GM23338 (cell line): ENCODE results near the gene IRX2. TPM values are rescaled to one million over a fixed set of nuclear protein-coding genes. Genes with fewer than 3 reads are reported as not detected.

ENCODE experiments used
- ATAC-seq: fragments of 200-7000 bp; cut with Tn5 transposase; 3 replicates; pipeline ENCODE4 v1.9.1; 2020
- DNase-seq: peaks from one replicate; pipeline ENCODE4 v3.0.0-alpha.2; 2015; ENCODE audit warnings: low spot score
- H2AFZ ChIP-seq: fragments of 200-600 bp; sonication (generic); 2 replicates; pipeline ENCODE4 v1.8.0; 2016; ENCODE audit warnings: antibody characterized with exemption, mild to moderate bottlenecking, moderate library complexity
- H3F3A ChIP-seq: fragments of 200-600 bp; sonication (generic); replicated peaks from 2 replicates; pipeline ENCODE4 v1.8.0; 2017; ENCODE audit warnings: antibody characterized with exemption, mixed run types, low read depth
- H3K27ac ChIP-seq: fragments of 200-600 bp; sonication (generic); 2 replicates; pipeline ENCODE4 v1.6.1; 2016; ENCODE audit warnings: low read depth
- H3K27me3 ChIP-seq: fragments of 200-600 bp; sonication (generic); 2 replicates; pipeline ENCODE4 v1.8.0; 2016; ENCODE audit warnings: mild to moderate bottlenecking, mixed run types, moderate library complexity; ENCODE audit not compliant: insufficient read depth
- H3K36me3 ChIP-seq: fragments of 200-600 bp; sonication (generic); 2 replicates; pipeline ENCODE4 v1.8.0; 2016; ENCODE audit warnings: mild to moderate bottlenecking; ENCODE audit not compliant: insufficient read depth
- H3K4me1 ChIP-seq: fragments of 200-600 bp; sonication (generic); 2 replicates; pipeline ENCODE4 v1.8.0; 2016; ENCODE audit warnings: mild to moderate bottlenecking, moderate library complexity; ENCODE audit not compliant: insufficient read depth
- H3K4me2 ChIP-seq: fragments of 200-600 bp; sonication (generic); 2 replicates; pipeline ENCODE4 v1.7.1; 2017; ENCODE audit warnings: mixed run types
- H3K4me3 ChIP-seq: fragments of 200-600 bp; sonication (generic); 2 replicates; pipeline ENCODE4 v1.6.1; 2016; ENCODE audit warnings: mixed run types
- H3K79me2 ChIP-seq: fragments of 200-600 bp; sonication (generic); replicated peaks from 2 replicates; pipeline ENCODE4 v1.8.0; 2017; ENCODE audit warnings: mild to moderate bottlenecking; ENCODE audit not compliant: insufficient read depth
- H3K9me2 ChIP-seq: fragments of 200-600 bp; sonication (generic); 2 replicates; pipeline ENCODE4 v1.8.0; 2017; ENCODE audit not compliant: insufficient read depth
- H4K20me1 ChIP-seq: fragments of 200-600 bp; sonication (generic); replicated peaks from 2 replicates; pipeline ENCODE4 v1.8.0; 2017; ENCODE audit warnings: mild to moderate bottlenecking; ENCODE audit not compliant: insufficient read depth
- H3K27ac Mint-ChIP-seq: 2 replicates; pipeline ENCODE4 v1.8.0; 2020; ENCODE audit warnings: inconsistent platforms, mild to moderate bottlenecking, moderate library complexity, mixed read lengths
- H3K27me3 Mint-ChIP-seq: 3 replicates; pipeline ENCODE4 v1.8.0; 2022; ENCODE audit warnings: low read depth, mild to moderate bottlenecking, moderate library complexity, mixed read lengths, inconsistent platforms; ENCODE audit not compliant: insufficient read depth, poor library complexity
- H3K36me3 Mint-ChIP-seq: 3 replicates; pipeline ENCODE4 v1.8.0; 2021; ENCODE audit warnings: low read depth, mild to moderate bottlenecking, inconsistent platforms, moderate library complexity, mixed read lengths
- H3K4me1 Mint-ChIP-seq: 3 replicates; pipeline ENCODE4 v1.8.0; 2020; ENCODE audit warnings: mild to moderate bottlenecking, inconsistent platforms, mixed read lengths
- H3K4me3 Mint-ChIP-seq: 3 replicates; pipeline ENCODE4 v1.8.0; 2021; ENCODE audit warnings: moderate library complexity, mild to moderate bottlenecking, inconsistent platforms, mixed read lengths
- H3K9me3 Mint-ChIP-seq: 3 replicates; pipeline ENCODE4 v1.8.0; 2020; ENCODE audit warnings: moderate library complexity, mild to moderate bottlenecking, inconsistent platforms, mixed read lengths
- CREB1 ChIP-seq: fragments of 250-450 bp; sonication (Bioruptor Pico); IDR thresholded peaks from 2 replicates; pipeline ENCODE4 v1.5.0; 2020; ENCODE audit warnings: low read depth, mild to moderate bottlenecking, moderate library complexity
- EZH2 ChIP-seq: fragments of 200-600 bp; sonication (generic); IDR thresholded peaks from one replicate; pipeline ENCODE4 v1.8.0; 2017; ENCODE audit warnings: antibody characterized with exemption, mild to moderate bottlenecking, low read depth; ENCODE audit not compliant: unreplicated experiment
- EZH2phosphoT487 ChIP-seq: fragments of 200-600 bp; sonication (generic); IDR thresholded peaks from one replicate; pipeline ENCODE4 v1.8.1; 2018; ENCODE audit warnings: antibody characterized with exemption; ENCODE audit not compliant: unreplicated experiment
- JUNB ChIP-seq: IDR thresholded peaks from one replicate; pipeline ENCODE4 v1.6.1; 2016; ENCODE audit warnings: antibody characterized with exemption; ENCODE audit not compliant: unreplicated experiment
- NANOG ChIP-seq: IDR thresholded peaks from 2 replicates; pipeline ENCODE4 v1.6.1; 2016; ENCODE audit warnings: antibody characterized with exemption, borderline replicate concordance
- POLR2AphosphoS5 ChIP-seq: IDR thresholded peaks from 2 replicates; pipeline ENCODE4 v1.6.1; 2016; ENCODE audit warnings: antibody characterized with exemption, low read depth
- STAT1 ChIP-seq: IDR thresholded peaks from one replicate; pipeline ENCODE4 v1.6.1; 2016; ENCODE audit warnings: antibody characterized with exemption; ENCODE audit not compliant: unreplicated experiment
- ZNF114 ChIP-seq: fragments of 250-450 bp; sonication (Bioruptor Pico); IDR thresholded peaks from 2 replicates; pipeline ENCODE4 v1.5.0; 2020; ENCODE audit warnings: mild to moderate bottlenecking, moderate library complexity
- ZNF331 ChIP-seq: fragments of 250-450 bp; sonication (Bioruptor Pico); IDR thresholded peaks from 2 replicates; pipeline ENCODE4 v1.5.0; 2020; ENCODE audit warnings: low read depth, mild to moderate bottlenecking, moderate library complexity
- polyA plus RNA-seq: library from polyadenylated mRNA; unstranded; fragments of >200 nt; fragmentation: Nextera tagmentation; extraction: Ambion mirVana; gene quantifications from 2 replicates; pipeline ENCODE4 v1.2.1, GENCODE V29; 2016
- total RNA-seq: library from RNA; depleted of rRNA; stranded (reverse); fragments of >200 nt; shearing (Covaris generic); gene quantifications from 2 replicates; pipeline ENCODE4 v1.2.3, GENCODE V29; 2014
- TF ChIP-seq, protein P1 (sequence below): IDR thresholded peaks from 2 replicates; pipeline ENCODE4 v1.6.1; 2016; ENCODE audit warnings: antibody characterized with exemption
- TF ChIP-seq, protein P2 (sequence below), 2 experiments: fragments of 200-600 bp in 1 of 2; sonication (generic) in 1 of 2; conservative IDR thresholded peaks; 2 replicates each; pipeline versions ENCODE4 v1.5.1 to v1.6.1; 2016 to 2017; ENCODE audit warnings: antibody characterized with exemption in 2 of 2, low read depth in 2 of 2, mild to moderate bottlenecking in 2 of 2, moderate library complexity in 1 of 2
- TF ChIP-seq, protein P3 (sequence below): fragments of 250-450 bp; sonication (Bioruptor Pico); IDR thresholded peaks from 2 replicates; pipeline ENCODE4 v1.5.0; 2020; ENCODE audit warnings: mild to moderate bottlenecking, moderate library complexity
- TF ChIP-seq, protein P4 (sequence below): IDR thresholded peaks from one replicate; pipeline ENCODE4 v1.6.1; 2018; ENCODE audit warnings: antibody characterized with exemption; ENCODE audit not compliant: unreplicated experiment

The IRX2 gene
- total and polyA plus RNA-seq, 2 experiments from 2014 or later, result 13.6 to 25.3 TPM

DNA sequence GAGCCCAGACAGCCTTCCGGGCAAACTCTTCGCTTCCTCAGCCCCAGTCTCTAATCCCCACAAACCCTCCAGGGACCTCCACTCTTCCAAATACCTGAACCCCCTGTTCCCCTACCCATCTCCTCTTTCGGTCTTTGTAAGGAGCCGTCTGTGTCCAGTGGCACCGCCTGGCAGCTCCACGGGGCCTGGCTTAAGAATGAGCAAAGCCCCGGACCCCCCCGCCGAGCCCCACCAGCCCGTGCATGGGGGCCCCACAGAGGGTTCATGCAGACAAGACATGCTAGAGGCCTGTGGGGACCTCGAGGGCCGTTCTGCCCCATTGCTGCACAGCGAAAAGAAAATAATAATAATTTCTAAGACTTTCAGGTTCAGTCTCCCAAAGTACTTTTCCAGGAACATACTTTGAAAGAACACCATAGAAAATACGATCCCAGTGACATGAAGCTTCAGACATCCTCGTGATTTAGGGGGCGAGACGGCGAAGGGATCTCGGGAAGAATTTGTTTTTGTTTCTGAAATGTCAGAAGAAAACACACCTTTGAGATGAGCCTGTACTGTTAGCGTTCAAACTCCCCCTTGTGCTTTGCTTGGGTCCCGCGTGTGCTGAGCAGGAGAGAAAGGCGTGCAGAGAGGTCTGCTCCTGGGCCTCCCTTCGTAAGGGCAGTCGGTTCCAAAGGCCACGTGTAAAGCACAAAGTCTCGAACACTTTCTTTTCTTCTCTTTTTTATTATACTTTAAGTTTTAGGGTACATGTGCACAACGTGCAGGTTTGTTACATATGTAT, 49.2 kb downstream of the IRX2 start:
- ATAC-seq, result peak; percentile 53
- H3K36me3 Mint-ChIP-seq, result no peaks in the 10 kb centered on the region; the same call in 2 of the 3 replicates
- no peak for DNase-seq
- Histone ChIP-seq H3K9me2 (no peaks in the 10 kb centered on the region), H3K36me3 (no peaks in the 10 kb centered on the region), H3F3A (no peaks in the 10 kb centered on the region), H3K4me3 (no peak overlapping the region), H3K4me2 (no peak overlapping the region), H3K27ac (no peak overlapping the region), H3K27me3 (no peaks in the 10 kb centered on the region), H4K20me1 (no peaks in the 10 kb centered on the region), H2AFZ (no peak overlapping the region), H3K79me2 (no peaks in the 10 kb centered on the region), H3K4me1 (no peaks in the 10 kb centered on the region)
- H3K27me3 Mint-ChIP-seq, result peaks cover 16% of the 10 kb centered on the region
- no peak overlapping the region for H3K27ac Mint-ChIP-seq
- H3K4me1 Mint-ChIP-seq, result no peaks in the 10 kb centered on the region; the same call in 2 of the 3 replicates
- H3K4me3 Mint-ChIP-seq, result no peak overlapping the region
- peaks cover 3% of the 10 kb centered on the region; the same call in 2 of the 3 replicates for H3K9me3 Mint-ChIP-seq
- TF ChIP-seq, protein P1, sequence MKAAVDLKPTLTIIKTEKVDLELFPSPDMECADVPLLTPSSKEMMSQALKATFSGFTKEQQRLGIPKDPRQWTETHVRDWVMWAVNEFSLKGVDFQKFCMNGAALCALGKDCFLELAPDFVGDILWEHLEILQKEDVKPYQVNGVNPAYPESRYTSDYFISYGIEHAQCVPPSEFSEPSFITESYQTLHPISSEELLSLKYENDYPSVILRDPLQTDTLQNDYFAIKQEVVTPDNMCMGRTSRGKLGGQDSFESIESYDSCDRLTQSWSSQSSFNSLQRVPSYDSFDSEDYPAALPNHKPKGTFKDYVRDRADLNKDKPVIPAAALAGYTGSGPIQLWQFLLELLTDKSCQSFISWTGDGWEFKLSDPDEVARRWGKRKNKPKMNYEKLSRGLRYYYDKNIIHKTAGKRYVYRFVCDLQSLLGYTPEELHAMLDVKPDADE, result no peak
- TF ChIP-seq NANOG (no peak), CREB1 (CRISPR knock-in tag) (no peak), JUNB (no peak), ZNF114 (CRISPR knock-in tag) (no peak), POLR2AphosphoS5 (no peak), STAT1 (no peak), EZH2phosphoT487 (no peak), EZH2 (no peak), ZNF331 (CRISPR knock-in tag) (no peak)
- TF ChIP-seq, protein P2, sequence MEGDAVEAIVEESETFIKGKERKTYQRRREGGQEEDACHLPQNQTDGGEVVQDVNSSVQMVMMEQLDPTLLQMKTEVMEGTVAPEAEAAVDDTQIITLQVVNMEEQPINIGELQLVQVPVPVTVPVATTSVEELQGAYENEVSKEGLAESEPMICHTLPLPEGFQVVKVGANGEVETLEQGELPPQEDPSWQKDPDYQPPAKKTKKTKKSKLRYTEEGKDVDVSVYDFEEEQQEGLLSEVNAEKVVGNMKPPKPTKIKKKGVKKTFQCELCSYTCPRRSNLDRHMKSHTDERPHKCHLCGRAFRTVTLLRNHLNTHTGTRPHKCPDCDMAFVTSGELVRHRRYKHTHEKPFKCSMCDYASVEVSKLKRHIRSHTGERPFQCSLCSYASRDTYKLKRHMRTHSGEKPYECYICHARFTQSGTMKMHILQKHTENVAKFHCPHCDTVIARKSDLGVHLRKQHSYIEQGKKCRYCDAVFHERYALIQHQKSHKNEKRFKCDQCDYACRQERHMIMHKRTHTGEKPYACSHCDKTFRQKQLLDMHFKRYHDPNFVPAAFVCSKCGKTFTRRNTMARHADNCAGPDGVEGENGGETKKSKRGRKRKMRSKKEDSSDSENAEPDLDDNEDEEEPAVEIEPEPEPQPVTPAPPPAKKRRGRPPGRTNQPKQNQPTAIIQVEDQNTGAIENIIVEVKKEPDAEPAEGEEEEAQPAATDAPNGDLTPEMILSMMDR (conservative IDR thresholded peaks at IDR 0.05; ENCODE audit: low read depth in 2 of 2), result no peak
- TF ChIP-seq, protein P3, sequence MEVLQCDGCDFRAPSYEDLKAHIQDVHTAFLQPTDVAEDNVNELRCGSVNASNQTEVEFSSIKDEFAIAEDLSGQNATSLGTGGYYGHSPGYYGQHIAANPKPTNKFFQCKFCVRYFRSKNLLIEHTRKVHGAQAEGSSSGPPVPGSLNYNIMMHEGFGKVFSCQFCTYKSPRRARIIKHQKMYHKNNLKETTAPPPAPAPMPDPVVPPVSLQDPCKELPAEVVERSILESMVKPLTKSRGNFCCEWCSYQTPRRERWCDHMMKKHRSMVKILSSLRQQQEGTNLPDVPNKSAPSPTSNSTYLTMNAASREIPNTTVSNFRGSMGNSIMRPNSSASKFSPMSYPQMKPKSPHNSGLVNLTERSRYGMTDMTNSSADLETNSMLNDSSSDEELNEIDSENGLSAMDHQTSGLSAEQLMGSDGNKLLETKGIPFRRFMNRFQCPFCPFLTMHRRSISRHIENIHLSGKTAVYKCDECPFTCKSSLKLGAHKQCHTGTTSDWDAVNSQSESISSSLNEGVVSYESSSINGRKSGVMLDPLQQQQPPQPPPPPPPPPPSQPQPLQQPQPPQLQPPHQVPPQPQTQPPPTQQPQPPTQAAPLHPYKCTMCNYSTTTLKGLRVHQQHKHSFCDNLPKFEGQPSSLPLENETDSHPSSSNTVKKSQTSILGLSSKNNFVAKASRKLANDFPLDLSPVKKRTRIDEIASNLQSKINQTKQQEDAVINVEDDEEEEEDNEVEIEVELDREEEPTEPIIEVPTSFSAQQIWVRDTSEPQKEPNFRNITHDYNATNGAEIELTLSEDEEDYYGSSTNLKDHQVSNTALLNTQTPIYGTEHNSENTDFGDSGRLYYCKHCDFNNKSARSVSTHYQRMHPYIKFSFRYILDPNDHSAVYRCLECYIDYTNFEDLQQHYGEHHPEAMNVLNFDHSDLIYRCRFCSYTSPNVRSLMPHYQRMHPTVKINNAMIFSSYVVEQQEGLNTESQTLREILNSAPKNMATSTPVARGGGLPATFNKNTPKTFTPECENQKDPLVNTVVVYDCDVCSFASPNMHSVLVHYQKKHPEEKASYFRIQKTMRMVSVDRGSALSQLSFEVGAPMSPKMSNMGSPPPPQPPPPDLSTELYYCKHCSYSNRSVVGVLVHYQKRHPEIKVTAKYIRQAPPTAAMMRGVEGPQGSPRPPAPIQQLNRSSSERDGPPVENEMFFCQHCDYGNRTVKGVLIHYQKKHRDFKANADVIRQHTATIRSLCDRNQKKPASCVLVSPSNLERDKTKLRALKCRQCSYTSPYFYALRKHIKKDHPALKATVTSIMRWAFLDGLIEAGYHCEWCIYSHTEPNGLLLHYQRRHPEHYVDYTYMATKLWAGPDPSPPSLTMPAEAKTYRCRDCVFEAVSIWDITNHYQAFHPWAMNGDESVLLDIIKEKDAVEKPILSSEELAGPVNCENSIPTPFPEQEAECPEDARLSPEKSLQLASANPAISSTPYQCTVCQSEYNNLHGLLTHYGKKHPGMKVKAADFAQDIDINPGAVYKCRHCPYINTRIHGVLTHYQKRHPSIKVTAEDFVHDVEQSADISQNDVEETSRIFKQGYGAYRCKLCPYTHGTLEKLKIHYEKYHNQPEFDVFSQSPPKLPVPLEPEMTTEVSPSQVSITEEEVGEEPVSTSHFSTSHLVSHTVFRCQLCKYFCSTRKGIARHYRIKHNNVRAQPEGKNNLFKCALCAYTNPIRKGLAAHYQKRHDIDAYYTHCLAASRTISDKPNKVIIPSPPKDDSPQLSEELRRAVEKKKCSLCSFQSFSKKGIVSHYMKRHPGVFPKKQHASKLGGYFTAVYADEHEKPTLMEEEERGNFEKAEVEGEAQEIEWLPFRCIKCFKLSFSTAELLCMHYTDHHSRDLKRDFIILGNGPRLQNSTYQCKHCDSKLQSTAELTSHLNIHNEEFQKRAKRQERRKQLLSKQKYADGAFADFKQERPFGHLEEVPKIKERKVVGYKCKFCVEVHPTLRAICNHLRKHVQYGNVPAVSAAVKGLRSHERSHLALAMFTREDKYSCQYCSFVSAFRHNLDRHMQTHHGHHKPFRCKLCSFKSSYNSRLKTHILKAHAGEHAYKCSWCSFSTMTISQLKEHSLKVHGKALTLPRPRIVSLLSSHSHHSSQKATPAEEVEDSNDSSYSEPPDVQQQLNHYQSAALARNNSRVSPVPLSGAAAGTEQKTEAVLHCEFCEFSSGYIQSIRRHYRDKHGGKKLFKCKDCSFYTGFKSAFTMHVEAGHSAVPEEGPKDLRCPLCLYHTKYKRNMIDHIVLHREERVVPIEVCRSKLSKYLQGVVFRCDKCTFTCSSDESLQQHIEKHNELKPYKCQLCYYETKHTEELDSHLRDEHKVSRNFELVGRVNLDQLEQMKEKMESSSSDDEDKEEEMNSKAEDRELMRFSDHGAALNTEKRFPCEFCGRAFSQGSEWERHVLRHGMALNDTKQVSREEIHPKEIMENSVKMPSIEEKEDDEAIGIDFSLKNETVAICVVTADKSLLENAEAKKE, result no peak
- TF ChIP-seq, protein P4, sequence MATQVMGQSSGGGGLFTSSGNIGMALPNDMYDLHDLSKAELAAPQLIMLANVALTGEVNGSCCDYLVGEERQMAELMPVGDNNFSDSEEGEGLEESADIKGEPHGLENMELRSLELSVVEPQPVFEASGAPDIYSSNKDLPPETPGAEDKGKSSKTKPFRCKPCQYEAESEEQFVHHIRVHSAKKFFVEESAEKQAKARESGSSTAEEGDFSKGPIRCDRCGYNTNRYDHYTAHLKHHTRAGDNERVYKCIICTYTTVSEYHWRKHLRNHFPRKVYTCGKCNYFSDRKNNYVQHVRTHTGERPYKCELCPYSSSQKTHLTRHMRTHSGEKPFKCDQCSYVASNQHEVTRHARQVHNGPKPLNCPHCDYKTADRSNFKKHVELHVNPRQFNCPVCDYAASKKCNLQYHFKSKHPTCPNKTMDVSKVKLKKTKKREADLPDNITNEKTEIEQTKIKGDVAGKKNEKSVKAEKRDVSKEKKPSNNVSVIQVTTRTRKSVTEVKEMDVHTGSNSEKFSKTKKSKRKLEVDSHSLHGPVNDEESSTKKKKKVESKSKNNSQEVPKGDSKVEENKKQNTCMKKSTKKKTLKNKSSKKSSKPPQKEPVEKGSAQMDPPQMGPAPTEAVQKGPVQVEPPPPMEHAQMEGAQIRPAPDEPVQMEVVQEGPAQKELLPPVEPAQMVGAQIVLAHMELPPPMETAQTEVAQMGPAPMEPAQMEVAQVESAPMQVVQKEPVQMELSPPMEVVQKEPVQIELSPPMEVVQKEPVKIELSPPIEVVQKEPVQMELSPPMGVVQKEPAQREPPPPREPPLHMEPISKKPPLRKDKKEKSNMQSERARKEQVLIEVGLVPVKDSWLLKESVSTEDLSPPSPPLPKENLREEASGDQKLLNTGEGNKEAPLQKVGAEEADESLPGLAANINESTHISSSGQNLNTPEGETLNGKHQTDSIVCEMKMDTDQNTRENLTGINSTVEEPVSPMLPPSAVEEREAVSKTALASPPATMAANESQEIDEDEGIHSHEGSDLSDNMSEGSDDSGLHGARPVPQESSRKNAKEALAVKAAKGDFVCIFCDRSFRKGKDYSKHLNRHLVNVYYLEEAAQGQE, result no peak
